Liver (tissue), 3 donors: Measurements from ENCODE around the gene C1orf21.

Experiments
- EGR1 ChIP-seq, 2 donors: IDR thresholded peaks; 2 replicates each; pipeline ENCODE4 v1.6.1; 2016 to 2018; ENCODE audit warnings: antibody characterized with exemption in 2 of 2, low read depth in 2 of 2
- HNF4G ChIP-seq: IDR thresholded peaks from 2 replicates; pipeline ENCODE4 v1.6.1; 2016; ENCODE audit warnings: antibody characterized with exemption
- JUND ChIP-seq, 2 donors: IDR thresholded peaks; 2 replicates each; pipeline ENCODE4 v1.6.1; 2016; ENCODE audit warnings: antibody characterized with exemption in 2 of 2
- RAD21 ChIP-seq, 2 donors: IDR thresholded peaks; 2 replicates each; pipeline ENCODE4 v1.6.1; 2016; ENCODE audit warnings: antibody characterized with exemption in 2 of 2, mild to moderate bottlenecking in 2 of 2
- REST ChIP-seq: IDR thresholded peaks from 2 replicates; pipeline ENCODE4 v1.6.1; 2016; ENCODE audit warnings: antibody characterized with exemption, mild to moderate bottlenecking
- SP1 ChIP-seq: IDR thresholded peaks from 2 replicates; pipeline ENCODE4 v1.6.1; 2018; ENCODE audit warnings: antibody characterized with exemption, mild to moderate bottlenecking
- TAF1 ChIP-seq: conservative IDR thresholded peaks from 2 replicates; pipeline ENCODE4 v1.6.1; 2016; ENCODE audit warnings: antibody characterized with exemption, mild to moderate bottlenecking
- YY1 ChIP-seq: IDR thresholded peaks from 2 replicates; pipeline ENCODE4 v1.6.1; 2016; ENCODE audit warnings: antibody characterized with exemption, mild to moderate bottlenecking
- TF ChIP-seq, protein P1 (sequence below): fragments of 150-350 bp; IDR thresholded peaks from 2 replicates; pipeline ENCODE4 v1.5.1; 2017; ENCODE audit warnings: improper control_type of control experiment, low read depth, low read length; ENCODE audit not compliant: missing input control
- TF ChIP-seq, protein P2 (sequence below): IDR thresholded peaks from 2 replicates; pipeline ENCODE4 v1.6.1; 2016; ENCODE audit warnings: antibody characterized with exemption
- donor health status: healthy.
- donor health status: healthy.

DNA sequence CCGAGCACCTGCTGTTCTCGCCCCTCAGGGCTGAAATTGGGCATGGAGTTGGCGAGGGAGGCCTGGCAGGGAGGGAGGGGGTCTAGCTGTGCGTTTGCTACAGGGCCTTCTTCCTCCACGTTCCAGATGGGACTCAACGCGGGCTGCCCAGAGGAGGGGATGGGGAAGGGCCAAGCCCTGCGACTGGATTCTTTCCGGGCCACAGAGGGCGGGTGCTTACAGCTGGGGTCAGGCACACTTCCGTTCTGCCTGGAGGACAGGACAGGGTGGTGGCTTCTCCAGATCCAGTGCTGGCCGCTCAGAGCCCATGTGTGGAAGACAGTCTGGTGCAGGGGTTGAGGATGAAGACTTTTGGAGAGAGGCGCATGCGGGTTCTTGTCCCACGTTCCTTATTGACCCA lies 277.8 kb downstream of the C1orf21 start:
- TF ChIP-seq, protein P1, sequence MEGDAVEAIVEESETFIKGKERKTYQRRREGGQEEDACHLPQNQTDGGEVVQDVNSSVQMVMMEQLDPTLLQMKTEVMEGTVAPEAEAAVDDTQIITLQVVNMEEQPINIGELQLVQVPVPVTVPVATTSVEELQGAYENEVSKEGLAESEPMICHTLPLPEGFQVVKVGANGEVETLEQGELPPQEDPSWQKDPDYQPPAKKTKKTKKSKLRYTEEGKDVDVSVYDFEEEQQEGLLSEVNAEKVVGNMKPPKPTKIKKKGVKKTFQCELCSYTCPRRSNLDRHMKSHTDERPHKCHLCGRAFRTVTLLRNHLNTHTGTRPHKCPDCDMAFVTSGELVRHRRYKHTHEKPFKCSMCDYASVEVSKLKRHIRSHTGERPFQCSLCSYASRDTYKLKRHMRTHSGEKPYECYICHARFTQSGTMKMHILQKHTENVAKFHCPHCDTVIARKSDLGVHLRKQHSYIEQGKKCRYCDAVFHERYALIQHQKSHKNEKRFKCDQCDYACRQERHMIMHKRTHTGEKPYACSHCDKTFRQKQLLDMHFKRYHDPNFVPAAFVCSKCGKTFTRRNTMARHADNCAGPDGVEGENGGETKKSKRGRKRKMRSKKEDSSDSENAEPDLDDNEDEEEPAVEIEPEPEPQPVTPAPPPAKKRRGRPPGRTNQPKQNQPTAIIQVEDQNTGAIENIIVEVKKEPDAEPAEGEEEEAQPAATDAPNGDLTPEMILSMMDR, result no peak
- TF ChIP-seq RAD21 (IDR thresholded peaks at IDR 0.05) (no peak), HNF4G (no peak), TAF1 (no peak), JUND (IDR thresholded peaks at IDR 0.05) (no peak), SP1 (no peak), EGR1 (IDR thresholded peaks at IDR 0.05; ENCODE audit: low read depth in 2 of 2) (no peak), REST (no peak), YY1 (no peak)
- TF ChIP-seq, protein P2, sequence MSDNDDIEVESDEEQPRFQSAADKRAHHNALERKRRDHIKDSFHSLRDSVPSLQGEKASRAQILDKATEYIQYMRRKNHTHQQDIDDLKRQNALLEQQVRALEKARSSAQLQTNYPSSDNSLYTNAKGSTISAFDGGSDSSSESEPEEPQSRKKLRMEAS, result no peak
